ENCODE measurements around the gene DUSP8. TPM values are rescaled to one million over a fixed set of nuclear protein-coding genes. Genes with fewer than 3 reads are reported as not detected.
"Not testable (repeated sequence)": the region's sequence is repeated elsewhere in the genome, so short reads cannot be mapped to it uniquely, and the experiment has no call there.

DUSP8 gene
- polyA plus RNA-seq = under 1 TPM in 1 of 3 donors, not detected in 2; 0.07 TPM

- peaks cover 5 to 36% of the 10 kb centered on the region in 2 donors for H3K4me1 Mint-ChIP-seq
- peak within 1 kb of the TSS; percentile 44 to 77 (median 59) for H3K4me3 Mint-ChIP-seq
- H3K9me3 Mint-ChIP-seq = no peaks in the 10 kb centered on the region
- peaks cover 22 to 42% (median 23%) of the 10 kb centered on the region in 3 donors for H3K27me3 Mint-ChIP-seq (ENCODE audit: low read depth in 3 of 3)
- DNase-seq = peak; percentile 93 to 96 (median 93)
- H3K27ac Mint-ChIP-seq = peak within 1 kb of the TSS in 5 of 6 donors; percentile 68 to 92 (median 84)
- no peaks in the 10 kb centered on the region for H3K36me3 Mint-ChIP-seq
These were observed at the start of gene DUSP8 for GRCh38 chr11:1572197-1573076. DUSP8 (minus strand) TSS chr11:1572271; CDS start chr11:1565826, 6,445 bp downstream.

GRCh38 chr11:1619449-1619848, 47.4 kb upstream of the DUSP8 start:
- peak in 1 of 3 donors; percentile 11 for DNase-seq

GRCh38 chr11:1618231-1618630, 46.2 kb upstream of the DUSP8 start:
- H3K27me3 Mint-ChIP-seq (ENCODE audit: low read depth in 3 of 3) = peaks cover 4 to 15% (median 4%) of the 10 kb centered on the region in 3 donors
- no peaks in the 10 kb centered on the region for H3K36me3 Mint-ChIP-seq
- no peak for DNase-seq
- H3K4me3 Mint-ChIP-seq = no peak overlapping the region
- no peaks in the 10 kb centered on the region for H3K9me3 Mint-ChIP-seq
- peaks cover 1 to 5% of the 10 kb centered on the region in 2 donors for H3K4me1 Mint-ChIP-seq
- no peak overlapping the region for H3K27ac Mint-ChIP-seq

More at GRCh38 chr11:1619449-1619848, 47.4 kb upstream of the DUSP8 start:
- Mint-ChIP-seq H3K4me1 (peaks cover 1 to 5% of the 10 kb centered on the region in 2 donors), H3K27me3 (ENCODE audit: low read depth in 3 of 3) (peaks cover 4 to 13% (median 6%) of the 10 kb centered on the region in 3 donors), H3K36me3 (no peaks in the 10 kb centered on the region), H3K9me3 (no peaks in the 10 kb centered on the region), H3K27ac (no peak overlapping the region), H3K4me3 (peak overlapping the region in 1 of 5 donors; percentile 41)

GRCh38 chr11:1608363-1608762, 36.3 kb upstream of the DUSP8 start, which contains the start of gene KRTAP5-3:
KRTAP5-3 (minus strand) TSS chr11:1608463; CDS start chr11:1608385, 78 bp downstream.
- DNase-seq = no peak
- Mint-ChIP-seq H3K27ac (no peak within 1 kb of the TSS), H3K4me3 (no peak within 1 kb of the TSS), H3K27me3 (ENCODE audit: low read depth in 3 of 3) (peaks cover 2 to 15% (median 4%) of the 10 kb centered on the region in 3 donors), H3K36me3 (no peaks in the 10 kb centered on the region), H3K9me3 (peaks cover 0 to 2% (median 0%) of the 10 kb centered on the region in 6 donors), H3K4me1 (no peaks in the 10 kb centered on the region)

GRCh38 chr11:1607901-1608300, 35.8 kb upstream of the DUSP8 start:
- not testable (repeated sequence) for H3K4me1 Mint-ChIP-seq, H3K27ac Mint-ChIP-seq, H3K4me3 Mint-ChIP-seq, H3K36me3 Mint-ChIP-seq, H3K9me3 Mint-ChIP-seq, DNase-seq
- H3K27me3 Mint-ChIP-seq (ENCODE audit: low read depth in 3 of 3) = peaks cover 0 to 18% (median 2%) of the 10 kb centered on the region in 3 donors

DNA sequence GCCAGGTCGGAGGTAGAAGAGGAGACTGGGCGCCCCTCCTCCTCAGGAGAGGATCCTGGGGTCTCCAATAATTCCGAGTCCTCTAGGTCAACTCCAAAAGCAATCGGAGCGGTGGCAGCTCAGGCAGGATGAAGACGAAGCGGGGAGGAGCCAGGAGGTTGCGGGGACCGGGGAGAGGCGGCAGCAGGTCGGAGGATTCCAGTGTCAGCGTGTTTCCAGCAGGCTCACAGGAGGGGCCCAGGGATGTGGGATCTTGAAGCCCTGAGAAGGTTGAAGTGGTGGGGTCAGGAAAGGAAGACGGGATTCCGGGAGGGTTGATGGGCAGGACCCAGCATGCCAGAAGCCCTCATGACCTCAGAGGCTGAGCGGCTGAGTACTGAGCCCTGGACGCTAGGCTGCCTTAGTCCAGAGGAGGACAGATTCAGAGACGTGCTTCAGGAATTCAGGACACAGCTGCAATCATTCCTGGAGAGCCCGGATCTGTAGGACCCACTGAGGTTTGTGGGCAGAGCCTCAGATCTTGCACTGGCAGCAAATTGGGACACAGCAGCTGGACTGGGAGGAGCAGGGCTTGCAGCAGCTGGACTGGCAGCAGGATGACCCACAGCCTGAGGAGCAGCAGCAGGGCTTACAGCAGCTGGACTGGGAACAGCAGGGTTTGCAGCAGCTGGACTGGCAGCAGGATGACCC, 35.2 kb upstream of the DUSP8 start:
- DNase-seq, H3K9me3 Mint-ChIP-seq, H3K4me1 Mint-ChIP-seq, H3K36me3 Mint-ChIP-seq, H3K4me3 Mint-ChIP-seq, H3K27ac Mint-ChIP-seq: not testable (repeated sequence)
- H3K27me3 Mint-ChIP-seq (ENCODE audit: low read depth in 3 of 3) = peaks cover 0 to 21% (median 2%) of the 10 kb centered on the region in 3 donors

GRCh38 chr11:1605923-1606322, 33.9 kb upstream of the DUSP8 start:
- peaks cover 0 to 24% (median 3%) of the 10 kb centered on the region in 3 donors for H3K27me3 Mint-ChIP-seq (ENCODE audit: low read depth in 3 of 3)
- not testable (repeated sequence) for DNase-seq, H3K9me3 Mint-ChIP-seq, H3K4me1 Mint-ChIP-seq, H3K36me3 Mint-ChIP-seq
- peak overlapping the region in 1 of 6 donors; percentile 37 for H3K27ac Mint-ChIP-seq
- H3K4me3 Mint-ChIP-seq = peak overlapping the region in 2 of 5 donors; percentile 13 to 44

DNA sequence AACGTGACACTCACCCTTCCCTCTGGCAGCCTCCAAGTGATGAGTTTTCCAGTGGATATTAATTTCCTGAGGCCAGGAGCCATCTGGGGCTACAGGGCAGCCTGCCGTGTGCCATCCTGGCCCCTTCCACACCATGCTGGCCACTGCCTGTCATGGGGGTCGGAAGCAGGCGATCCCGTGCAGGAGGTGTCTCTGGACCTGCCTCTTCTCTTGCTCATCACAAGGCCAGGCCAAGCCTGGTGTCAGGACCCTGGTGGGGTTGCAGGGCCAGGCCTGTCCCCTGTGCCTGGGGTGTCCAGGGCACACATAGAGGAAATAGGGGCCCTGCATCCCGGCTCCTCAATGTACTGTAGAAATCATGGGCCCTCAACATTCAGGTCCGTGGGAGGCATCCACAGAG, 32.6 kb upstream of the DUSP8 start:
- Mint-ChIP-seq H3K4me1 (no peaks in the 10 kb centered on the region), H3K4me3 (no peak overlapping the region), H3K36me3 (no peaks in the 10 kb centered on the region), H3K9me3 (no peaks in the 10 kb centered on the region), H3K27me3 (ENCODE audit: low read depth in 3 of 3) (peaks cover 1 to 24% (median 5%) of the 10 kb centered on the region in 3 donors), H3K27ac (no peak overlapping the region)
- no peak for DNase-seq

GRCh38 chr11:1604181-1604580, 32.1 kb upstream of the DUSP8 start:
- Mint-ChIP-seq H3K4me1 (no peaks in the 10 kb centered on the region), H3K27me3 (ENCODE audit: low read depth in 3 of 3) (peaks cover 1 to 24% (median 6%) of the 10 kb centered on the region in 3 donors), H3K4me3 (no peak overlapping the region), H3K9me3 (no peaks in the 10 kb centered on the region), H3K36me3 (no peaks in the 10 kb centered on the region), H3K27ac (no peak overlapping the region)
- DNase-seq = no peak

- Mint-ChIP-seq H3K4me3 (no peak overlapping the region), H3K4me1 (no peaks in the 10 kb centered on the region), H3K27me3 (ENCODE audit: low read depth in 3 of 3) (peaks cover 1 to 24% (median 6%) of the 10 kb centered on the region in 3 donors), H3K27ac (no peak overlapping the region), H3K9me3 (no peaks in the 10 kb centered on the region), H3K36me3 (no peaks in the 10 kb centered on the region)
- DNase-seq = no peak
These were observed 31.6 kb upstream of the DUSP8 start for GRCh38 chr11:1603629-1604028.

DNA sequence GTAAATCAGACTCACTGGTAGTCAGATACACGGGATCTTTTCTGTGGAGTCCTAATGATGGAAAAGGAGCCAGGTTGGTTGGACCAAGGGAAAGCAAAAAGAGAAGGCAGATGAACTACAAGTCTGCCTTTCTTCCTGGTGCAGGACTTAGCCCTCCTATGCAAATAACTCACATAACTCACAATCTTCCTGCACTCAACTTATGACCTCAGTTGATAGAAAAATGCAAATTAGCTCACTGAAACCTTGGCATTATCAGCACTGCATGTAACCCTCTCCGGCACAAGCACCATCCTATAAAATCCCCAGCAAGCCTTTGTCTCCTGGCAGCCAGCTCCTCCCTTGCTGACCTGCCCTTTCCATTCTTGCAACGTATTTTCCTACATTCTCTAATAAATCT, 29.6 kb upstream of the DUSP8 start:
- not testable (repeated sequence) for H3K4me1 Mint-ChIP-seq, H3K27ac Mint-ChIP-seq, H3K9me3 Mint-ChIP-seq, DNase-seq, H3K4me3 Mint-ChIP-seq, H3K36me3 Mint-ChIP-seq
- H3K27me3 Mint-ChIP-seq (ENCODE audit: low read depth in 3 of 3) = peaks cover 1 to 21% (median 9%) of the 10 kb centered on the region in 3 donors

GRCh38 chr11:1600626-1601025, 28.6 kb upstream of the DUSP8 start:
- Mint-ChIP-seq H3K36me3 (no peaks in the 10 kb centered on the region), H3K27me3 (ENCODE audit: low read depth in 3 of 3) (peaks cover 1 to 19% (median 8%) of the 10 kb centered on the region in 3 donors), H3K27ac (no peak overlapping the region), H3K9me3 (no peaks in the 10 kb centered on the region), H3K4me1 (no peaks in the 10 kb centered on the region), H3K4me3 (no peak overlapping the region)
- no peak for DNase-seq

DNA sequence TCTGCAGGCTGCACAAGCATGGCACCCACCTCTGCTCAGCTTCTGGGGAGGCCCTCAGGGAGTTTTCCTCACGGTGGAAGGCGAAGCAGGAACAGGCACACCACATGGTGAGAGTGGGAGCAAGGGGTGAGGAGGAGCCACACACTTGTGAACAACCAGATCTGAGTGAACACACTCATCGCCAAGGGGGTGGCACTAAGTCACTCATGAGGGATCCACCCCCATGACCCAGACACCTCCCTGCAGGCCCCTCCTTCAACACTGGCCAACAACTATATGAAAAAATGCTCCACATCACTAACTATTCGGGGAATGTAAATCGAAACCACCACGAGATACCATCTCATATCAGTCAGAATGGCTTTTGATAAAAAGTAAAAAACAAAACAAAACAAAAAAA, 26.7 kb upstream of the DUSP8 start:
- DNase-seq = no peak
- Mint-ChIP-seq H3K27ac (no peak overlapping the region), H3K4me3 (no peak overlapping the region), H3K9me3 (no peaks in the 10 kb centered on the region), H3K36me3 (no peaks in the 10 kb centered on the region), H3K4me1 (no peaks in the 10 kb centered on the region), H3K27me3 (ENCODE audit: low read depth in 3 of 3) (peaks cover 1 to 23% (median 13%) of the 10 kb centered on the region in 3 donors)

GRCh38 chr11:1598406-1598805, 26.3 kb upstream of the DUSP8 start:
- not testable (repeated sequence) for H3K9me3 Mint-ChIP-seq, H3K27ac Mint-ChIP-seq, DNase-seq, H3K36me3 Mint-ChIP-seq, H3K4me1 Mint-ChIP-seq, H3K4me3 Mint-ChIP-seq
- H3K27me3 Mint-ChIP-seq (ENCODE audit: low read depth in 3 of 3) = peaks cover 1 to 23% (median 13%) of the 10 kb centered on the region in 3 donors
